Activated T-cell treated with anti-CD3 and anti-CD28 coated beads for 48 hours (primary cell): Measurements from ENCODE around the gene LRRC26.

ENCODE experiments used
- DNase-seq: peaks from one replicate; pipeline ENCODE4 v3.0.0-alpha.2; 2020; ENCODE audit warnings: low read depth

Gene LRRC26

DNA sequence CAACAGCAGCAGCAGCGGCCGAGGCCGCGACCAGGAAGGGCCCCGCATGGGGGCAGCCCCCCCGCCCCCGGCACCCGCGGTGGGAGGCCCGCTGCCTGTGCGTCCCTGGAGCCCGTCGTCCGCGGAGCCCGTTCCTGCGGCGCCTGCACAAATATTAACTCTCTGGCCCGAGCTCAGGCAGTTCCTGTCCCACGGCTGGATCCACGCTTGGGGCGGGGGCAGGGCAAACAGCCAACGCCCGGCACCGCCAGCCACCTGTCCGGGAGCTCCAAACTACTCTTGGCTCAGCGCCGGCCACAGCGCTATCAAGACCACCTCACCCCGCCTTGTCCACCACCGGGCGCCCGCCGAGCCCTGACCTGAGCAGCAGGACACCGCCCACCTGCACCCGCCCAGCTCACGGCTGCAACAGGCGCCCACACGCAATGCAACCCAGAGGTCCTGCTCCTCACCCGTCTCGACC is at the start of gene LRRC26:
Gene LRRC26 (minus strand): TSS at position 156 of the 463 bp plus-strand sequence. CDS start 108 bp downstream, at position 48.
- DNase-seq = no peak

DNA sequence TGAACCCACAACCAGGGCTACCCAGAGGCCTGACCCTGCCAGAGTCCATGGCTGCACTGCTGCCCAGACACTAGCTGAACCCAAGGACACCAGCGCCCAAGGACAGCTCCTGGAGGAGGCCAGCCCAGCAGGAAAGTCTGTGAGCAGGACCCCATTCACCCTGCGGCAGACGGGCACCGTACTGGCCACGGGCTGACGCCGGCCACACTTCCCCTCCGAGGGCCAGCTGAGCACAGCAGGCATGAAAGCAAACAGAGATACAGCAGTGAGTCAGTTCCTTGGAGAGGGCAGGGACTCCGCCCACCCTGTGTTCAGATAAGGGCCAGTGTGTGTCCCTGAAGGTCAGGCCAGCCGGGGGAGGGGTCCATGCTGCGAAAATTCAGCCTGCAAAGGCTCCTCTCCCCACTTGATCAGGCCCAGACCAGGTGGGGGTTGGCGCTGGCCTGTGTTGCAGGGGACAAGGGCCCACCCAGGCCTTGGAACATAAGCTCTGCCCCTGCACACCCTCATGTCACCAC is 49.0 kb upstream of the LRRC26 start:
- no peak for DNase-seq

DNA sequence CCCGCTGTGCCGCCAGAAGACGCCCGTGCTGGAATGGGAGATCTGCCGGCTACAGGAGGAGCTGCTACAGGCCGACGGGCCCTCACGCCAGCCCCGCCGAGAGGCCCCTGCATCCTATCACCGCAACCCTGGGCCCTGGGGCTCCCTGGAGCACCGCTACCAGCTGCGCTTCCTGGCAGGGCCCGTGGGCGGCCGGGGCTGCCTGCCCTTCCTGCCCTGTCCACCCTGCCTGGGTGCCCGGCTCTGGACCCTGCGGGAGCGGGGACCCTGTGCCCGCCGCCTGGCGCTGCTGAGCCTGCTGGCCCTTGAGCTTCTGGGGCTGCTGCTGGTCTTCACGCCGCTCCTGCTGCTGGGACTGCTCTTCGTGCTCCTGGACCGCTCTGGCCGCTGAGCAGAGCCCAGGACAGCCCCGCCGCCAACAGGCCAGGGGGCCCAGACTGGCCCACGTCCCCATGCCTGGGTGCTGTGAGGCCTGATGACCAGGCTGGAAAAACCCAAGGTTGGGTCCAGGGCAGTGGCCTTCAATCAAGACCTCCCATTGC is 48.4 kb upstream of the LRRC26 start:
- no peak for DNase-seq

GRCh38 chr9:137217276-137218211 is 47.7 kb upstream of the LRRC26 start:
- no peak for DNase-seq

- DNase-seq = no peak
Measured at GRCh38 chr9:137216188-137216965, 46.5 kb upstream of the LRRC26 start.

- no peak for DNase-seq
Measured at GRCh38 chr9:137215196-137215986, 45.5 kb upstream of the LRRC26 start.

- DNase-seq = no peak
Measured at GRCh38 chr9:137214620-137215019, 44.8 kb upstream of the LRRC26 start.

DNA sequence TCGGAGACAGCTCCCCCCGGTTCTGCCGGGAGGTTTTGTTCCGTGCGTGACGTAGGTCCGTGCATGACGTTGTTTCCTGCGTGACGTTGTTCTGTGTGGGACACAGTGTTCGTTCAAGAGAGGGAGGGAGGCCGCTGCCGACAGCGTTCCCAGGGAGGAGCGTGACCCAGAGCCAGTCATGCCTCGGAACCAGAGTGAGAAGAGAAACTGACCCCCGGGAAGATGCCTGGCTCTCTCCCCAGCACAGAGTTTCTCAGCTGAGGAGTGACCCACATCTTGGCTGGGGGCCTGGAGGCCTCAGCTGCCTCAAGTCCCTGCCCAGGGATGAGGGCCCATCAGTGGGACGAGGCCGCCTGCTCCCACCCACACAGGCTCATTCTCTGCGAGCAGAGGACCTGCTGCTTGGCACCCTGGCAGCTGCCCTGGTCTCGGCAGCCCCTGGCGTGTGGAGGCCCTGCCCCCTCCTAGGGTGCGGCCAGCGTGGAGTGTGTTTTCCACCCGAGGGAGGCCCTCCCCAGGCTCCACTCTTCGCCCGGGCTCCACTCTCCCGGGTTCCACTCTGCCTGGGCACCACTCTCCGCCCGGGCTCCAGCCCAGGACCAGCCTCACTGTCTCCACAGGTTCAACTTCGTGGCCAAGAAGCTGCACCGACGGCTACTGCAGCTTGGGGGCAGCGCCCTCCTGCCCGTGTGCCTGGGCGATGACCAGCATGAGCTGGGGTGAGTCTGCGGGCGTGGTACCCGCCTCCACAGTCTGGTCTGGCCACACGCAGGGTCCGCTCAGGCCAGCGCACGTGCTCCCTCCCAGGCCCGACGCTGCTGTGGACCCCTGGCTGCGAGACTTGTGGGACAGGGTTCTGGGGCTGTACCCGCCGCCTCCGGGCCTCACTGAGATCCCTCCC is 43.6 kb upstream of the LRRC26 start:
- DNase-seq = no peak

- DNase-seq = no peak
Measured at GRCh38 chr9:137212520-137212919, 42.7 kb upstream of the LRRC26 start.

DNA sequence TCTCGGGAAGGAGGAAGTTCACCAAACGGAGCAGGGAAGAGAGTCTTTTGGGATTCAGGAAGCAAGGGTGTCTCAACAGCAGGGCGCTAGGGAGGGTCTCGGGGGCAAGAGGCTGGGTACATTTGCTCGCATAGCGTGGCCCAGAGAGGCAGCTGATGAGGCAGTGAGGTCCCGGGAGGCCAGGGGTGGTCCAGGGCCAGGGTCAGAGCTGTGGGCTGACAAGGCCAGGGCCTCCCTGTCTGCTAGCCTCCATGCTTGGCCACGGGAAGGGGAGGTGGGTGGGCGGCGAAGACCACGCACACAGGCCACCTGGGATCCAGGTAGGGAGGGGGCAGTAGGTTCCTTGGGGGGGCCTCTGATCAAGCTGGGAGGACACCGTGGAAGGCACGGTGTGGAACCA is 41.7 kb upstream of the LRRC26 start:
- no peak for DNase-seq

DNA sequence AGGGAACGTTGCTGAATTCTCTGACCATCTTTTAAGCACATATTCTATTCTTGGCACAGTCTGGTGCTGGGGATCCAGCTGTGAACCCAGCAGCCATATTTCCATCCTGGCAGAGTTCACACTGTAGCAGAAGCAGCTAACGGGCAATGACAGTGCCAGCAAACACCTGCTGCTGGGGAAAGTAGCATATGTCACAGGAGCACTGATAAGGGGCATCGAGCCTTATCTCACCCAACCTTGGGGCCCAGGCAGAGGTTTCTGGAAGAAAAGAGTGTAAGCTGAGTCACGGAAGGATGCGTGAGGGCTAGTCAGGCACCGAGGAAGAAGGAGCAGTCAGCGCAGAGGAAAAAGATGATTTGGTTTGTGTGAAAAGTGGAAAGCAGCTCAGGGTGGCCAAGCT is 36.8 kb upstream of the LRRC26 start:
- DNase-seq = no peak

- peak; percentile 93 for DNase-seq
Measured at GRCh38 chr9:137205126-137206069, 35.5 kb upstream of the LRRC26 start, which contains the start of the genes NDOR1 and TMEM203. NDOR1 (plus strand) TSS chr9:137205700; CDS start chr9:137205778, 78 bp downstream. TMEM203 (minus strand) TSS chr9:137205648; CDS start chr9:137205414, 234 bp downstream.

DNA sequence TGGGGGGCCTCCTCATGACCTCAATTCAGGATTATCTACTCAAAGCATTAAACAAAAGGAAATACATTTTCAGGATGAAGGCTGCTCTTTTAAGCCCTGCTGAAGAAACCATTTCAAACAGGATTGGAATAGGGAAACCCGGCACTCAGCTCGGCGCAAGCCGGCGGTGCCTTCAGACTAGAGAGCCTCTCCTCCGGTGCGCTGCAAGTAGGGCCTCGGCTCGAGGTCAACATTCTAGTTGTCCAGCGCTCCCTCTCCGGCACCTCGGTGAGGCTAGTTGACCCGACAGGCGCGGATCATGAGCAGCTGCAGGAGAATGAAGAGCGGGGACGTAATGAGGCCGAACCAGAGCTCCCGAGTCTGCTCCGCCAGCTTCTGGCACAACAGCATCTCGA is 34.9 kb upstream of the LRRC26 start:
- DNase-seq = no peak

- no peak for DNase-seq
Measured at GRCh38 chr9:137202966-137203365, 33.1 kb upstream of the LRRC26 start.

- DNase-seq = no peak
Measured at GRCh38 chr9:137201205-137201868, 31.5 kb upstream of the LRRC26 start.

GRCh38 chr9:137200311-137201204 is 30.7 kb upstream of the LRRC26 start, which contains the start of gene TPRN:
TPRN (minus strand) TSS chr9:137200741; CDS start chr9:137200711, 30 bp downstream.
- DNase-seq = peak; percentile 97

DNA sequence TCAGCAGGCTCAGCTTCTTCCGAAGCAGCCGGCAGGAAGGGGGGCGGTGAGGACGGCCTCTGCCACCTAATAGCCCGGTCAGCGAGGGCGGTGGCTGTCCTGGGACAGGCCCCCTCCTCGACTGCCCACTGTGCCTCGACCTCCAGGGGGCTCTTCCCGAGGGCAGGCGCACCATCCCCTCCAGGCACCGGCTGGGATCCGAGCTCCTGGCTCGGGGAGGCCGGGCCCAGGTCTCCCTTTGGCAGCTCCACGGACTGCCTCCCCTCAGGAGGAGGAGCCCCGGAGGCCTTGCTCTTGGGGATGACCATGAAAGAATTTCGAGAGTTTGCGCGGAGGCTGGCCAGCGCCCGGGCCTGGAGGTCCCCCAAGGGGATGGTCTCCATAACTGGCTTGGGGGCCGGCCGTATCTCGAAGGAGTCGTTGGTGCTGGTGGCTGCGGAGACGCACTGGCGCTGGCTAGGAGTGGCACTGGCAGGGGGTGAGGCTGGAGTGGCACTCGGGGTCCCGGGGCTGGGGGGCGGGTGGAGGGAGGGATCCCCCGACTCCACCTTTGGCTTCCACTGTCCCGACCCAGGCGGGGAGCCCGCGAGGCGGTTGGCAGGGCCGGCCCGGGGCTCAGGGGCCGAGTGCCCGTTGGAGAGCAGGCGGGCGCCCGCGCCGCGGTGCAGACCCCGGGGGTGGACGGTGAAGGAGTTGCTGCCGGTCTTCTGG is 29.7 kb upstream of the LRRC26 start:
- DNase-seq = no peak
